ENCODE results near the gene BTBD9.
"Not testable (repeated sequence)": the region's sequence is repeated elsewhere in the genome, so short reads cannot be mapped to it uniquely, and the experiment has no call there.

Gene BTBD9

GRCh38 chr6:38387461-38387860 lies 252.3 kb downstream of the BTBD9 start:
- DNase-seq (ENCODE audit: low spot score), result no peak

- DNase-seq (ENCODE audit: low spot score), result no peak
Measured at GRCh38 chr6:38378801-38379200, 260.9 kb downstream of the BTBD9 start.

- DNase-seq (ENCODE audit: low spot score), result no peak
Measured at GRCh38 chr6:38375937-38376336, 263.8 kb downstream of the BTBD9 start.

- no peak for DNase-seq (ENCODE audit: low spot score)
Measured at GRCh38 chr6:38375341-38375740, 264.4 kb downstream of the BTBD9 start.

GRCh38 chr6:38371881-38372280 lies 267.8 kb downstream of the BTBD9 start:
- DNase-seq (ENCODE audit: low spot score), result no peak

- no peak for DNase-seq (ENCODE audit: low spot score)
Measured at GRCh38 chr6:38370653-38371601, 268.8 kb downstream of the BTBD9 start.

GRCh38 chr6:38367231-38367630 lies 272.5 kb downstream of the BTBD9 start:
- no peak for DNase-seq (ENCODE audit: low spot score)

GRCh38 chr6:38366234-38366633 lies 273.5 kb downstream of the BTBD9 start:
- DNase-seq (ENCODE audit: low spot score), result no peak

GRCh38 chr6:38364775-38365174 lies 275.0 kb downstream of the BTBD9 start:
- no peak for DNase-seq (ENCODE audit: low spot score)

- DNase-seq (ENCODE audit: low spot score), result no peak
Measured at GRCh38 chr6:38364127-38364526, 275.6 kb downstream of the BTBD9 start.

- no peak for DNase-seq (ENCODE audit: low spot score)
Measured at GRCh38 chr6:38355519-38355918, 284.2 kb downstream of the BTBD9 start.

GRCh38 chr6:38354905-38355304 lies 284.8 kb downstream of the BTBD9 start:
- no peak for DNase-seq (ENCODE audit: low spot score)

- DNase-seq (ENCODE audit: low spot score), result no peak
Measured at GRCh38 chr6:38354037-38354381, 285.7 kb downstream of the BTBD9 start.

- DNase-seq (ENCODE audit: low spot score), result no peak
Measured at GRCh38 chr6:38353310-38354036, 286.3 kb downstream of the BTBD9 start.

GRCh38 chr6:38352636-38353035 lies 287.1 kb downstream of the BTBD9 start:
- DNase-seq (ENCODE audit: low spot score), result no peak

GRCh38 chr6:38350942-38351341 lies 288.8 kb downstream of the BTBD9 start:
- DNase-seq (ENCODE audit: low spot score), result no peak

GRCh38 chr6:38350220-38350619 lies 289.5 kb downstream of the BTBD9 start:
- no peak for DNase-seq (ENCODE audit: low spot score)

- no peak for DNase-seq (ENCODE audit: low spot score)
Measured at GRCh38 chr6:38349795-38350194, 289.9 kb downstream of the BTBD9 start.

- DNase-seq (ENCODE audit: low spot score), result no peak
Measured at GRCh38 chr6:38349221-38349620, 290.5 kb downstream of the BTBD9 start.

- DNase-seq (ENCODE audit: low spot score), result no peak
Measured at GRCh38 chr6:38348371-38348770, 291.4 kb downstream of the BTBD9 start.

- not testable (repeated sequence) for DNase-seq (ENCODE audit: low spot score)
Measured at GRCh38 chr6:38347829-38348228, 291.9 kb downstream of the BTBD9 start.

GRCh38 chr6:38346291-38347079 lies 293.2 kb downstream of the BTBD9 start:
- DNase-seq (ENCODE audit: low spot score), result no peak

GRCh38 chr6:38345586-38345985 lies 294.1 kb downstream of the BTBD9 start:
- DNase-seq (ENCODE audit: low spot score), result no peak
